Heart left ventricle (tissue), 16 donors: Measurements from ENCODE around the gene EXOC4. TPM values are rescaled to one million over a fixed set of nuclear protein-coding genes. Genes with fewer than 3 reads are reported as not detected.

Experiments
- ATAC-seq, 4 donors: fragments of 200-7000 bp; cut with Tn5 transposase; one replicate each; pipeline ENCODE4 v1.9.1; 2020 to 2022; ENCODE audit warnings: moderate library complexity in 4 of 4, mild to moderate bottlenecking in 3 of 4, moderate number of reproducible peaks in 1 of 4
- DNase-seq, 5 donors: peaks; one replicate each; pipeline ENCODE4 v3.0.0-alpha.2; 2020
- H3K27ac ChIP-seq, 12 donors: fragments of 200-600 bp; sonication (generic) in 4 of 12; one replicate each; pipeline versions ENCODE4 v1.5.0 to v1.8.0; 2016 to 2022; ENCODE audit warnings: mild to moderate bottlenecking in 2 of 12
- H3K27me3 ChIP-seq, 9 donors: fragments of 200-600 bp; sonication (generic) in 2 of 9; one replicate each; pipeline versions ENCODE4 v1.5.1 to v1.8.0; 2016 to 2022; ENCODE audit warnings: mild to moderate bottlenecking in 3 of 9
- H3K36me3 ChIP-seq, 9 donors: fragments of 200-600 bp; sonication (generic) in 2 of 9; one replicate each; pipeline versions ENCODE4 v1.5.0 to v1.8.0; 2018 to 2022; ENCODE audit warnings: mild to moderate bottlenecking in 2 of 9
- H3K4me1 ChIP-seq, 12 donors: fragments of 200-600 bp; sonication (generic) in 4 of 12; one replicate each; pipeline versions ENCODE4 v1.5.0 to v1.8.0; 2016 to 2022; ENCODE audit warnings: mild to moderate bottlenecking in 3 of 12
- H3K4me3 ChIP-seq, 12 donors: fragments of 200-600 bp; sonication (generic) in 4 of 12; one replicate each; pipeline versions ENCODE4 v1.5.0 to v1.8.0; 2017 to 2022; ENCODE audit warnings: mild to moderate bottlenecking in 9 of 12, moderate library complexity in 4 of 12
- H3K9me3 ChIP-seq, 12 donors: fragments of 200-600 bp; sonication (generic) in 4 of 12; one replicate each; pipeline versions ENCODE4 v1.5.0 to v1.8.0; 2016 to 2022; ENCODE audit warnings: mild to moderate bottlenecking in 1 of 12
- CTCF ChIP-seq, 12 donors: fragments of 200-600 bp; sonication (generic) in 4 of 12; IDR thresholded peaks; one replicate each; pipeline versions ENCODE4 v1.5.0 to v1.8.0; 2018 to 2022; ENCODE audit warnings: antibody characterized with exemption in 12 of 12, mild to moderate bottlenecking in 5 of 12
- POLR2A ChIP-seq, 2 donors: fragments of 450-650 bp; IDR thresholded peaks; one replicate each; pipeline ENCODE4 v1.6.1; 2017; ENCODE audit warnings: antibody characterized with exemption in 2 of 2, mild to moderate bottlenecking in 2 of 2, moderate library complexity in 2 of 2
- WGBS, 4 donors: extraction: QIAGEN DNeasy Blood & Tissue Kit in 2 of 4; methylation state at CpG; one replicate each; pipeline versions ENCODE4 v1.1.5 to v1.1.7; 2013 to 2018; 5-methylcytosine and 5-hydroxymethylcytosine counted together
- intact Hi-C, 10 donors: fragments of 100-400 bp; cut with DNase I; formaldehyde crosslinking; loops; one replicate each; pipeline versions ENCODE4 v1.11.1 to v1.14.2; 2022
- polyA plus RNA-seq, 2 donors: library from polyadenylated mRNA; stranded (reverse); fragments of 200-250 nt; gene quantifications; one replicate each; pipeline ENCODE4 v1.2.3, GENCODE V29; 2013
- total RNA-seq, 9 donors: library from RNA; depleted of rRNA in 2 of 9; stranded (reverse); fragments of >200 nt in 2 of 9; fragmentation: NEBNext Ultra II Directional in 3 of 9; extraction: Animal tissue kit (Norgen Biotek cat#: 25700) in 3 of 9; gene quantifications; one replicate each; pipeline versions ENCODE4 v1.1.0 to v1.2.4, GENCODE V29; 2016 to 2023
- donor health status: ischemic (EF 13 %, LVEDD 7.1; RV severe dilation, severe dysfunction).
- donor health status: healthy with polysubstance abuse.
- donor health status: DM: no; HTN: yes; CAD: no.
- donor health status: DM: no; HTN: no; CAD: no.
- donor health status: ischemic (EF 25% LVEDD 6.9; RV normal size, moderate dysfunction).
- donor health status: ischemic (EF 25% LVEDD 5.7; RV mildly dilated, moderate dysfunction).
- donor health status: healthy.
- donor health status: DM: yes; HTN: yes; CAD: no.
- donor health status: ischemic (EF 35%, LVEDD 5.7; RV mildly dilated, moderate dysfunction).
- donor health status: nonischemic (EF 11% LVEDD 7.7; RV severe dilation, severe dysfunction).
- donor health status: DM: yes; HTN: yes; CAD: no.
- donor health status: PGD.
- donor health status: ischemic (EF 29% LVEDD 5.4; RV normal size, mild dysfunction).
- donor health status: nonischemic (EF 23%, LVEDD 6.1; RV moderate dilation, normal function).

EXOC4 gene
- total and polyA plus RNA-seq, 11 donors = 8.8 to 61.2 (median 33.8) TPM

DNA sequence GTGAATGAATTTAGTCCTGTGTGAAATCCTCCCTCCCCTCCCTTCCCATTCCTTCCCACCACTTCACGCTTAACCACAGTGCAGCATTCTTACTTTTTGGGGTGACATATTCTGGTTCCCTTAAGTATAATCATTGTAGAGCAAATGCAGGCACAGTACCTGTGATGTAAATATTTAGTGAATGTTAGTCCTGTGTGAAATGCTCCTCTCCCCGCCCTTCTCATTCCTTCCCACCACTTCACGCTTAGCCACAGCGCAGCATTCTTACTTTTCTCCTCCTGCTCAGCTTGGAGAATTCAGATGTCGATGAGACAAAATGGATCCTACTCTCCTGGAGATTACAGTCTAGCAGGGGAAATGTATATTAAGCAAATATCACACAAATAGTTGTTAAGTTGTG is 258.8 kb downstream of the EXOC4 start:
- Histone ChIP-seq H3K9me3 (no peaks in the 10 kb centered on the region), H3K27me3 (no peaks in the 10 kb centered on the region), H3K4me3 (no peak overlapping the region), H3K36me3 (no peaks in the 10 kb centered on the region), H3K4me1 (no peaks in the 10 kb centered on the region), H3K27ac (no peak overlapping the region)
- intact Hi-C loops = no loop called here
- no peak for ATAC-seq
- TF ChIP-seq CTCF (IDR thresholded peaks at IDR 0.05) (no peak), POLR2A (IDR thresholded peaks at IDR 0.05) (no peak)
- 94 to 98% (median 96%) methylated on average over 5 of the region's 5 CpGs for WGBS, 4 donors
- DNase-seq = no peak

DNA sequence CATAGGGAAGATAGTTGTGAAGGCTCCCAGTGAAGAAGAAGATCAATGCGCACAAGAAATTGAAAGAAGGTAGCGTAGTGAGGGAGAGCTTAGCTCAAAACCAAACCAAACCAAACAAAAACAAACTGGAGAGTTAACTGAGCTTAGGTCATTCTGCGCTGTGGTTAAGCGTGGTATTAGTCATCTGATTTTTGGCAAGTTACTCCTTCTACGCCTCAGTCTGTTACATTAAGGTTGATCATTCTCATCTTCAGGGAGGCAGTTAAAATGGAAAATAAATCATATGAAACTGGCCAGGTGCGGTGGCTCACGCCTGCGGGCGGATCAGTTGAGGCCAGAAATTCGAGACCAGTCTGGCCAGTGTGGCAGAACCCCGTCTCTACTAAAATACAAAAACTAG is 259.7 kb downstream of the EXOC4 start:
- Histone ChIP-seq H3K27me3 (no peaks in the 10 kb centered on the region), H3K4me3 (no peak overlapping the region), H3K27ac (no peak overlapping the region), H3K4me1 (no peaks in the 10 kb centered on the region), H3K9me3 (no peaks in the 10 kb centered on the region), H3K36me3 (no peaks in the 10 kb centered on the region)
- TF ChIP-seq CTCF (IDR thresholded peaks at IDR 0.05) (no peak), POLR2A (IDR thresholded peaks at IDR 0.05) (no peak)
- ATAC-seq = no peak
- intact Hi-C loops = no loop called here
- DNase-seq = no peak
- WGBS, 4 donors = 97 to 99% (median 98%) methylated on average over 11 of the region's 11 CpGs

- no peaks in the 10 kb centered on the region for H3K9me3 ChIP-seq
- no peaks in the 10 kb centered on the region for H3K27me3 ChIP-seq
- ATAC-seq = no peak
- intact Hi-C loops = no loop called here
- H3K4me3 ChIP-seq = no peak overlapping the region
- 83 to 93% (median 92%) methylated on average over 2 of the region's 2 CpGs for WGBS, 4 donors
- TF ChIP-seq CTCF (IDR thresholded peaks at IDR 0.05) (no peak), POLR2A (IDR thresholded peaks at IDR 0.05) (no peak)
- H3K36me3 ChIP-seq = no peaks in the 10 kb centered on the region
- no peak overlapping the region for H3K27ac ChIP-seq
- DNase-seq = no peak
- no peaks in the 10 kb centered on the region for H3K4me1 ChIP-seq
Observed at GRCh38 chr7:133513608-133514007, 260.7 kb downstream of the EXOC4 start.

- Histone ChIP-seq H3K27ac (no peak overlapping the region), H3K4me1 (no peaks in the 10 kb centered on the region), H3K27me3 (no peaks in the 10 kb centered on the region), H3K9me3 (no peaks in the 10 kb centered on the region), H3K4me3 (no peak overlapping the region), H3K36me3 (no peaks in the 10 kb centered on the region)
- TF ChIP-seq CTCF (IDR thresholded peaks at IDR 0.05) = no peak
- no peak for TF ChIP-seq POLR2A (IDR thresholded peaks at IDR 0.05)
- intact Hi-C loops = no loop called here
- no peak for ATAC-seq
- no peak for DNase-seq
Observed at GRCh38 chr7:133514551-133514950, 261.7 kb downstream of the EXOC4 start.
